Measurements from ENCODE around the gene LHX4.

GRCh38 chr1:180260541-180260940 is 30.5 kb downstream of the LHX4 start:
- TF ChIP-seq CTCF (IDR thresholded peaks at IDR 0.05; ENCODE audit: low read length): no peak
- TF ChIP-seq EZH2 (IDR thresholded peaks at IDR 0.05; ENCODE audit: borderline replicate concordance, low read length): no peak
